ENCODE data around the gene PRKG1. TPM values are rescaled to one million over a fixed set of nuclear protein-coding genes. Genes with fewer than 3 reads are reported as not detected.

The PRKG1 gene
- total and polyA plus RNA-seq, 2 of the 4 experiments (the other 2 are of a cell fraction): 3.5 to 18.3 TPM

DNA sequence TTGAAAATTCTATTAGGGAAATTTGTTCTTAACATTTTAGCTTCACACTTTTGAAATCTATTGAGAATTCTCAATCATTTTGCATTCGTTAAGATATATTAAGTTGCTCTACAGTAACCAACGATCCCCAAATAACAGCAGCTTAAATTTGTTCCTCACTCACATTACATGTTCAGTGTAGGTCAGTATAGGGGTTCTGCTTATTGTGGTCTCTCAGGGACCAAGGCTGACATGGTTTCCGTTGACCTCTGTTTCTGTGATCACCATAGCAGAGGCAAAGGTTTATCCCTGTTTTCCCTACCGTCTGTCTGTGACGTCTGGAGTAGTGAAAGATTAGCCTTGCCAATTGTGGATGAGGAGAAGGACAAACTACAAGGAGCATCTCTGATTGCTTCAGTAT lies 860.1 kb downstream of the PRKG1 start:
- Histone ChIP-seq H2BK20ac (ENCODE audit: low read depth, low read length) (no peak overlapping the region), H4K8ac (ENCODE audit: low read depth in 2 of 2, low read length in 2 of 2) (no peak overlapping the region), H3K27ac (ENCODE audit: insufficient read depth, low read length) (no peak overlapping the region), H2AK5ac (ENCODE audit: low read depth, low read length) (no peak overlapping the region), H3K23ac (ENCODE audit: low read depth, low read length) (no peak overlapping the region), H3K27me3 (ENCODE audit: control insufficient read depth, insufficient read depth, low read length) (no peaks in the 10 kb centered on the region), H3K9ac (ENCODE audit: low read depth, low read length) (no peak overlapping the region), H3K56ac (ENCODE audit: extremely low read depth, insufficient read depth, low read length) (no peak overlapping the region), H4K5ac (ENCODE audit: low read depth, low read length) (no peak overlapping the region), H3K4me1 (ENCODE audit: control insufficient read depth, insufficient read depth, low read length) (no peaks in the 10 kb centered on the region; the same call in 1 of the 2 replicates), H2AK9ac (replicated peaks; ENCODE audit: low read depth, low read length, poor library complexity) (no peak overlapping the region), H2BK120ac (ENCODE audit: low read depth, low read length) (no peak overlapping the region), H4K20me1 (ENCODE audit: insufficient read depth, low read length) (no peaks in the 10 kb centered on the region; the same call in 1 of the 2 replicates), H3K4ac (ENCODE audit: low read depth, low read length) (no peak overlapping the region), H3K4me2 (ENCODE audit: low read depth, low read length) (no peak overlapping the region), H3K14ac (replicated peaks; ENCODE audit: low read depth, low read length) (no peak overlapping the region), H3K18ac (ENCODE audit: low read depth, low read length) (no peak overlapping the region), H2BK15ac (ENCODE audit: low read depth, low read length) (no peak overlapping the region), H3K4me3 (ENCODE audit: insufficient read depth, low read depth, low read length) (no peak overlapping the region), H3K9me3 (ENCODE audit: control insufficient read depth, insufficient read depth, low read length) (no peaks in the 10 kb centered on the region), H2BK5ac (ENCODE audit: low read depth, low read length, poor library complexity, severe bottlenecking) (no peak overlapping the region), H4K91ac (ENCODE audit: insufficient read depth, low read depth, low read length) (no peak overlapping the region), H2AFZ (replicated peaks; ENCODE audit: low read length, poor library complexity) (no peak overlapping the region), H3K9me1 (ENCODE audit: insufficient read depth, low read length) (peaks cover 3% of the 10 kb centered on the region; the same call in 1 of the 2 replicates), H3K79me1 (ENCODE audit: low read depth in 1 of 2, low read length in 2 of 2) (0 out of 4 replicates have a peak, but pooled peaks cover 0 to 4% of the 10 kb centered on the region in 2 experiments), H3K36me3 (ENCODE audit: control insufficient read depth, insufficient read depth, low read length) (no peaks in the 10 kb centered on the region)
- DNase-seq: no peak
- POLR2A ChIA-PET (ENCODE audit: unreplicated experiment): no interaction called here
- no peak for TF ChIP-seq MXI1 (IDR thresholded peaks at IDR 0.05; ENCODE audit: borderline replicate concordance, low read depth, low read length)
- TF ChIP-seq, protein P1, sequence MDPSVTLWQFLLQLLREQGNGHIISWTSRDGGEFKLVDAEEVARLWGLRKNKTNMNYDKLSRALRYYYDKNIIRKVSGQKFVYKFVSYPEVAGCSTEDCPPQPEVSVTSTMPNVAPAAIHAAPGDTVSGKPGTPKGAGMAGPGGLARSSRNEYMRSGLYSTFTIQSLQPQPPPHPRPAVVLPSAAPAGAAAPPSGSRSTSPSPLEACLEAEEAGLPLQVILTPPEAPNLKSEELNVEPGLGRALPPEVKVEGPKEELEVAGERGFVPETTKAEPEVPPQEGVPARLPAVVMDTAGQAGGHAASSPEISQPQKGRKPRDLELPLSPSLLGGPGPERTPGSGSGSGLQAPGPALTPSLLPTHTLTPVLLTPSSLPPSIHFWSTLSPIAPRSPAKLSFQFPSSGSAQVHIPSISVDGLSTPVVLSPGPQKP (IDR thresholded peaks at IDR 0.05; ENCODE audit: borderline replicate concordance, low read depth, low read length): no peak
- no peak for TF ChIP-seq RCOR1 (IDR thresholded peaks at IDR 0.05; ENCODE audit: insufficient replicate concordance, low read length)
- TF ChIP-seq CEBPB (IDR thresholded peaks at IDR 0.05; ENCODE audit: low read depth, low read length): no peak
- no peak for TF ChIP-seq RAD21 (IDR thresholded peaks at IDR 0.05; ENCODE audit: low read length)
- TF ChIP-seq MAFK (IDR thresholded peaks at IDR 0.05; ENCODE audit: low read depth, low read length): no peak
- TF ChIP-seq POLR2A (IDR thresholded peaks at IDR 0.05; ENCODE audit: low read depth, low read length): no peak
- no peak for TF ChIP-seq FOS (IDR thresholded peaks at IDR 0.05; ENCODE audit: low read depth, low read length)
- TF ChIP-seq, protein P2, sequence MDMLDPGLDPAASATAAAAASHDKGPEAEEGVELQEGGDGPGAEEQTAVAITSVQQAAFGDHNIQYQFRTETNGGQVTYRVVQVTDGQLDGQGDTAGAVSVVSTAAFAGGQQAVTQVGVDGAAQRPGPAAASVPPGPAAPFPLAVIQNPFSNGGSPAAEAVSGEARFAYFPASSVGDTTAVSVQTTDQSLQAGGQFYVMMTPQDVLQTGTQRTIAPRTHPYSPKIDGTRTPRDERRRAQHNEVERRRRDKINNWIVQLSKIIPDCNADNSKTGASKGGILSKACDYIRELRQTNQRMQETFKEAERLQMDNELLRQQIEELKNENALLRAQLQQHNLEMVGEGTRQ (IDR thresholded peaks at IDR 0.05; ENCODE audit: low read depth, low read length): no peak
- TF ChIP-seq RFX5 (IDR thresholded peaks at IDR 0.05; ENCODE audit: low read depth, low read length): no peak
- no peak for TF ChIP-seq SMC3 (IDR thresholded peaks at IDR 0.05; ENCODE audit: low read depth, low read length)
- TF ChIP-seq, protein P3, sequence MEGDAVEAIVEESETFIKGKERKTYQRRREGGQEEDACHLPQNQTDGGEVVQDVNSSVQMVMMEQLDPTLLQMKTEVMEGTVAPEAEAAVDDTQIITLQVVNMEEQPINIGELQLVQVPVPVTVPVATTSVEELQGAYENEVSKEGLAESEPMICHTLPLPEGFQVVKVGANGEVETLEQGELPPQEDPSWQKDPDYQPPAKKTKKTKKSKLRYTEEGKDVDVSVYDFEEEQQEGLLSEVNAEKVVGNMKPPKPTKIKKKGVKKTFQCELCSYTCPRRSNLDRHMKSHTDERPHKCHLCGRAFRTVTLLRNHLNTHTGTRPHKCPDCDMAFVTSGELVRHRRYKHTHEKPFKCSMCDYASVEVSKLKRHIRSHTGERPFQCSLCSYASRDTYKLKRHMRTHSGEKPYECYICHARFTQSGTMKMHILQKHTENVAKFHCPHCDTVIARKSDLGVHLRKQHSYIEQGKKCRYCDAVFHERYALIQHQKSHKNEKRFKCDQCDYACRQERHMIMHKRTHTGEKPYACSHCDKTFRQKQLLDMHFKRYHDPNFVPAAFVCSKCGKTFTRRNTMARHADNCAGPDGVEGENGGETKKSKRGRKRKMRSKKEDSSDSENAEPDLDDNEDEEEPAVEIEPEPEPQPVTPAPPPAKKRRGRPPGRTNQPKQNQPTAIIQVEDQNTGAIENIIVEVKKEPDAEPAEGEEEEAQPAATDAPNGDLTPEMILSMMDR (conservative IDR thresholded peaks at IDR 0.05; ENCODE audit: low read depth, low read length): no peak
- BruUV-seq (replicated peaks): no TSS peak
- no CpG with 5 or more reads among the region's 5 CpGs for WGBS, 2 experiments (ENCODE audit: extremely low coverage in 2 of 2, insufficient read length in 1 of 2)
- no peak for ATAC-seq (ENCODE audit: low read depth)
- dilution Hi-C loops (cut with HindIII; ENCODE audit: low sequenced_read_pairs, unreplicated experiment): no loop called here
- in situ Hi-C loops (cut with MboI; ENCODE audit: low sequenced_read_pairs): no loop called here
- intact Hi-C loops (cut with micrococcal nuclease): no loop called here
- CTCF ChIA-PET: no interaction called here
